H1 (cell line): Measurements from ENCODE around the gene XAB2. TPM values are rescaled to one million over a fixed set of nuclear protein-coding genes. Genes with fewer than 3 reads are reported as not detected.

Experiments used
- CTCF ChIA-PET: fragments of 300-600 bp; sonication (Branson Sonifier 250); formaldehyde crosslinking; loops from one replicate; lab custom pipeline; 2021; ENCODE audit not compliant: partially characterized antibody; lab: Charles Lee
- POLR2A ChIA-PET: fragments of 300-600 bp; sonication (Branson Sonifier 250); formaldehyde crosslinking; loops from one replicate; lab custom pipeline; 2021; ENCODE audit warnings: inconsistent platforms; ENCODE audit not compliant: partially characterized antibody; lab: Charles Lee
- DNase-seq, 2 experiments: peaks; one replicate each; pipeline versions ENCODE4 v3.0.0 to v3.0.0-alpha.2; 2010 to 2022; ENCODE audit warnings: low spot score in 2 of 2, low read depth in 1 of 2, mixed read lengths in 1 of 2
- FAIRE-seq: peaks from 2 replicates; lab custom pipeline; 2011; peaks lifted over from hg19 to GRCh38; lab: Jason Lieb, UNC
- H2AFZ ChIP-seq: 2 replicates; pipeline ENCODE4 v1.8.1; 2012; ENCODE audit warnings: low read length, inconsistent platforms
- H2AK5ac ChIP-seq: 2 replicates; pipeline ENCODE4 v1.6.1; 2013; ENCODE audit warnings: low read depth, low read length
- H2BK120ac ChIP-seq: replicated peaks from 2 replicates; pipeline ENCODE3; 2013; ENCODE audit warnings: low read depth, low read length, inconsistent platforms
- H2BK12ac ChIP-seq: 2 replicates; pipeline ENCODE4 v1.6.1; 2013; ENCODE audit warnings: low read depth, low read length
- H2BK15ac ChIP-seq: 2 replicates; pipeline ENCODE4 v1.6.1; 2013; ENCODE audit warnings: low read length
- H2BK20ac ChIP-seq: 2 replicates; pipeline ENCODE4 v1.6.1; 2013; ENCODE audit warnings: low read length
- H2BK5ac ChIP-seq: 2 replicates; pipeline ENCODE4 v1.6.1; 2013; ENCODE audit warnings: low read depth, low read length
- H3K14ac ChIP-seq: 2 replicates; pipeline ENCODE4 v1.6.1; 2013; ENCODE audit warnings: inconsistent platforms; ENCODE audit not compliant: insufficient read length
- H3K18ac ChIP-seq: 2 replicates; pipeline ENCODE4 v1.6.1; 2013; ENCODE audit warnings: low read length; ENCODE audit errors: extremely low read depth
- H3K23ac ChIP-seq: 2 replicates; pipeline ENCODE4 v1.6.1; 2013; ENCODE audit warnings: inconsistent platforms; ENCODE audit not compliant: insufficient read length
- H3K23me2 ChIP-seq: 2 replicates; pipeline ENCODE4 v1.6.1; 2013; ENCODE audit warnings: low read depth, low read length
- H3K27ac ChIP-seq: 2 replicates; pipeline ENCODE4 v1.6.1; 2011; ENCODE audit warnings: low read depth, low read length, inconsistent platforms
- H3K27me3 ChIP-seq, 4 experiments: replicated peaks in 1 of 4; 1 replicate in 1 of 4; 2 replicates in 3 of 4; pipeline versions ENCODE4 v1.6.1 to v1.8.1; 2011 to 2013; ENCODE audit warnings: low read length in 3 of 4, mild to moderate bottlenecking in 3 of 4, inconsistent platforms in 2 of 4, mixed read lengths in 2 of 4, moderate library complexity in 1 of 4; ENCODE audit not compliant: control insufficient read depth in 3 of 4, insufficient read depth in 3 of 4; ENCODE audit errors: extremely low read depth in 1 of 4
- H3K36me3 ChIP-seq, 4 experiments: 2 replicates each; pipeline versions ENCODE4 v1.6.1 to v1.8.1; 2011 to 2013; ENCODE audit warnings: mild to moderate bottlenecking in 4 of 4, low read length in 3 of 4, moderate library complexity in 2 of 4, control low read depth in 1 of 4, inconsistent platforms in 1 of 4; ENCODE audit not compliant: insufficient read depth in 4 of 4, control insufficient read depth in 2 of 4
- H3K4ac ChIP-seq: replicated peaks from 2 replicates; pipeline ENCODE3; 2013; ENCODE audit warnings: low read length, low read depth, mixed read lengths, inconsistent platforms; ENCODE audit not compliant: insufficient read length
- H3K4me1 ChIP-seq, 4 experiments: replicated peaks in 1 of 4; 1 replicate in 1 of 4; 2 replicates in 3 of 4; pipeline versions ENCODE4 v1.6.1 to v1.8.1; 2011 to 2013; ENCODE audit warnings: low read length in 3 of 4, inconsistent platforms in 2 of 4, mixed read lengths in 1 of 4; ENCODE audit not compliant: insufficient read depth in 4 of 4, control insufficient read depth in 3 of 4
- H3K4me2 ChIP-seq, 2 experiments: 2 replicates each; pipeline versions ENCODE4 v1.6.1 to v1.8.1; 2011 to 2013; ENCODE audit warnings: low read depth in 2 of 2, low read length in 2 of 2, control low read depth in 1 of 2, inconsistent platforms in 1 of 2, mild to moderate bottlenecking in 1 of 2; ENCODE audit not compliant: insufficient read depth in 1 of 2
- H3K4me3 ChIP-seq, 4 experiments: fragments of 200-600, 300-600 bp in 1 of 4; sonication (generic), shearing (Covaris generic), sonication (Bioruptor Twin) in 1 of 4; 2 replicates each; pipeline versions ENCODE4 v1.5.1 to v1.8.1; 2011 to 2016; ENCODE audit warnings: low read length in 4 of 4, low read depth in 3 of 4, control low read depth in 2 of 4, inconsistent platforms in 2 of 4, mild to moderate bottlenecking in 2 of 4, mixed read lengths in 1 of 4, moderate library complexity in 1 of 4; ENCODE audit not compliant: insufficient read depth in 2 of 4; ENCODE audit errors: extremely low read depth in 1 of 4
- H3K56ac ChIP-seq: replicated peaks from 2 replicates; pipeline ENCODE3; 2013; ENCODE audit warnings: low read depth, mild to moderate bottlenecking, mixed read lengths, low read length, inconsistent platforms; ENCODE audit not compliant: insufficient read length
- H3K79me1 ChIP-seq: 2 replicates; pipeline ENCODE4 v1.6.1; 2013; ENCODE audit warnings: low read depth, low read length, control low read depth
- H3K79me2 ChIP-seq, 2 experiments: 2 replicates each; pipeline versions ENCODE4 v1.6.1 to v1.8.1; 2012 to 2013; ENCODE audit warnings: low read length in 2 of 2, mild to moderate bottlenecking in 2 of 2, inconsistent platforms in 1 of 2; ENCODE audit not compliant: insufficient read depth in 2 of 2, control insufficient read depth in 1 of 2
- H3K9ac ChIP-seq, 4 experiments: replicated peaks in 1 of 4; 1 replicate in 1 of 4; 2 replicates in 3 of 4; pipeline versions ENCODE4 v1.6.1 to v1.8.1; 2011 to 2013; ENCODE audit warnings: low read depth in 3 of 4, low read length in 3 of 4, control low read depth in 2 of 4, mild to moderate bottlenecking in 2 of 4, moderate library complexity in 2 of 4, inconsistent platforms in 1 of 4; ENCODE audit errors: extremely low read depth in 1 of 4
- H3K9me3 ChIP-seq, 2 experiments: 2 replicates each; pipeline versions ENCODE4 v1.6.1 to v1.8.1; 2012 to 2013; ENCODE audit warnings: mild to moderate bottlenecking in 2 of 2, moderate library complexity in 2 of 2, control low read depth in 1 of 2, inconsistent platforms in 1 of 2, low read depth in 1 of 2, low read length in 1 of 2, mixed read lengths in 1 of 2; ENCODE audit not compliant: insufficient read depth in 2 of 2
- H4K20me1 ChIP-seq, 2 experiments: replicated peaks in 1 of 2; 2 replicates each; pipeline versions ENCODE3 to v1.8.1; 2011 to 2013; ENCODE audit warnings: inconsistent platforms in 2 of 2, low read length in 2 of 2, mild to moderate bottlenecking in 1 of 2; ENCODE audit not compliant: insufficient read depth in 2 of 2, control insufficient read depth in 1 of 2
- H4K5ac ChIP-seq: 2 replicates; pipeline ENCODE4 v1.6.1; 2013; ENCODE audit warnings: low read length, low read depth, mixed read lengths, inconsistent platforms; ENCODE audit not compliant: insufficient read length
- H4K8ac ChIP-seq: 2 replicates; pipeline ENCODE4 v1.8.0; 2013; ENCODE audit warnings: mild to moderate bottlenecking, moderate library complexity, low read length, inconsistent platforms; ENCODE audit not compliant: insufficient read depth; ENCODE audit errors: extremely low read depth
- H4K91ac ChIP-seq: replicated peaks from 2 replicates; pipeline ENCODE3; 2013; ENCODE audit warnings: low read length, mixed read lengths, inconsistent platforms; ENCODE audit not compliant: insufficient read length
- BACH1 ChIP-seq: IDR thresholded peaks from 2 replicates; pipeline ENCODE4 v1.6.1; 2012; ENCODE audit warnings: low read length, improper control_type of control experiment
- EP300 ChIP-seq, 2 experiments: IDR thresholded peaks; 1 replicate in 1 of 2; 2 replicates in 1 of 2; pipeline ENCODE4 v1.6.1; 2011 to 2012; ENCODE audit warnings: low read depth in 2 of 2, low read length in 2 of 2, mild to moderate bottlenecking in 2 of 2, borderline replicate concordance in 1 of 2, inconsistent platforms in 1 of 2, moderate library complexity in 1 of 2
- EZH2 ChIP-seq: fragments of 200-600 bp; sonication (generic); IDR thresholded peaks from 2 replicates; pipeline ENCODE4 v1.7.1; 2012; ENCODE audit warnings: low read depth, mild to moderate bottlenecking, moderate library complexity, low read length, inconsistent platforms; ENCODE audit not compliant: severe bottlenecking
- GTF2F1 ChIP-seq: IDR thresholded peaks from 2 replicates; pipeline ENCODE4 v1.6.1; 2012; ENCODE audit warnings: low read depth, low read length, improper control_type of control experiment, borderline replicate concordance
- KDM1A ChIP-seq: fragments of 200-600, 300-600 bp; sonication (generic); IDR thresholded peaks from 2 replicates; pipeline ENCODE4 v1.7.1; 2016; ENCODE audit warnings: mild to moderate bottlenecking, low read length, borderline replicate concordance
- MAFK ChIP-seq: IDR thresholded peaks from 2 replicates; pipeline ENCODE4 v1.6.1; 2012; ENCODE audit warnings: low read depth, mild to moderate bottlenecking, improper control_type of control experiment, low read length
- SP4 ChIP-seq: IDR thresholded peaks from 2 replicates; pipeline ENCODE4 v1.6.1; 2012; ENCODE audit warnings: low read length, inconsistent platforms
- TEAD4 ChIP-seq: IDR thresholded peaks from 2 replicates; pipeline ENCODE4 v1.6.1; 2012; ENCODE audit warnings: low read depth, low read length, inconsistent platforms, mixed read lengths
- WGBS, 2 experiments: shearing (Covaris generic) in 1 of 2; methylation state at CpG; one replicate each; pipeline versions ENCODE4 v1.1.6 to v1.1.7; 2013 to 2015; ENCODE audit warnings: low lambda C conversion rate in 2 of 2, mixed read lengths in 2 of 2, inconsistent platforms in 1 of 2, low coverage in 1 of 2, missing lambda C conversion rate in 1 of 2; ENCODE audit not compliant: insufficient replicate concordance in 2 of 2, insufficient coverage in 1 of 2, insufficient read length in 1 of 2; ENCODE audit errors: extremely low coverage in 1 of 2, missing lambda C conversion rate in 1 of 2; 5-methylcytosine and 5-hydroxymethylcytosine counted together
- polyA plus RNA-seq, 7 experiments: library from polyadenylated mRNA; depleted of rRNA in 3 of 7; stranded (reverse) in 5 of 7; unstranded in 2 of 7; fragments of >200 nt in 5 of 7; fragments of 200-250 nt in 2 of 7; gene quantifications; 1 replicate in 5 of 7; 2 replicates in 1 of 7; 4 replicates in 1 of 7; pipeline versions ENCODE4 v1.2.1 to v1.2.3, GENCODE V29; 2011 to 2013; ENCODE audit warnings: missing spikeins in 2 of 7, mixed read lengths in 2 of 7
- total RNA-seq: library from RNA; stranded (reverse); fragmentation: NEBNext Ultra II Directional; extraction: Animal tissue kit (Norgen Biotek cat#: 25700); gene quantifications from 2 replicates; pipeline ENCODE4 v1.2.1, GENCODE V29; 2021
- TF ChIP-seq, protein P1 (sequence below): IDR thresholded peaks from 2 replicates; pipeline ENCODE4 v1.6.1; 2011; ENCODE audit warnings: low read depth, mild to moderate bottlenecking, low read length; ENCODE audit not compliant: insufficient read depth

The XAB2 gene
- total and polyA plus RNA-seq, 2 of the 8 experiments (the other 6 are each of a cell fraction or from before 2014, with no cell fraction given): 48.2 to 49.4 TPM

DNA sequence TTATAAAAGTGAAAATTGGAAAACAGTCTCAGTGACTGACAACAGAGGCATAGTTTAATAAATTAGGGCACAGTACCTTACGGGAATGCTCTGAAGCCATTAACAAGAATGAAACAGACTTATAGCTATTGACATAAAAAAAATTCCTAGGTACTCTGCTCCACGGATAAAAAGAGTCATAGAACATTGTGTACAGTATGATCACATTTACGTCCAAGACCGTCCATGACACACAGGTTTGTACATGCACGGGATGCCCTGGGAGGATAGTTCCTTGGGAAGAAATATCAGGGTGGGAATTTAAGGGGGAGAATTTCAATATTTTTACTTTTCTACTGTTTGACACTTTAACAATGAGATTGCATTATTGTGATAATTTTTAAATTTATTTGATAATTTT lies 58.6 kb downstream of the XAB2 start:
- H4K91ac ChIP-seq: no peak overlapping the region
- DNase-seq (no peak), FAIRE-seq (no peak)
- H3K18ac ChIP-seq: no peak overlapping the region
- no peak overlapping the region for H4K8ac ChIP-seq
- H2BK5ac ChIP-seq: no peak overlapping the region
- no peak overlapping the region for H3K14ac ChIP-seq
- H2BK12ac ChIP-seq: no peak overlapping the region
- H4K5ac ChIP-seq: no peak overlapping the region
- H2BK15ac ChIP-seq: no peak overlapping the region
- CTCF ChIA-PET: interaction anchor here (0.9 to 1.9 kb wide), 3 partner anchors 71 to 261 kb away, joined by 3 to 5 read pairs (median 3); no protein-coding TSS in a partner anchor
- H3K27me3 ChIP-seq: no peaks in the 10 kb centered on the region
- H3K4me1 ChIP-seq: no peaks in the 10 kb centered on the region
- H3K36me3 ChIP-seq: no peaks in the 10 kb centered on the region
- no peak overlapping the region for H2BK120ac ChIP-seq
- 89% methylated on average over 5 of the region's 5 CpGs; no CpG with 5 or more reads in 1 of the 2 experiments for WGBS, 2 experiments
- H3K56ac ChIP-seq: no peak overlapping the region
- H3K23me2 ChIP-seq: no peaks in the 10 kb centered on the region
- no peak overlapping the region for H2AFZ ChIP-seq
- no peak overlapping the region for H3K9ac ChIP-seq
- no peak overlapping the region for H3K4me3 ChIP-seq
- no peaks in the 10 kb centered on the region for H4K20me1 ChIP-seq
- no peak overlapping the region for H2AK5ac ChIP-seq
- H3K27ac ChIP-seq: no peak overlapping the region
- no peak overlapping the region for H3K23ac ChIP-seq
- POLR2A ChIA-PET: no interaction called here
- no peaks in the 10 kb centered on the region for H3K79me2 ChIP-seq
- H3K4ac ChIP-seq: no peak overlapping the region
- no peaks in the 10 kb centered on the region for H3K79me1 ChIP-seq
- no peak overlapping the region for H2BK20ac ChIP-seq
- H3K9me3 ChIP-seq: no peaks in the 10 kb centered on the region
- H3K4me2 ChIP-seq: no peak overlapping the region
- TF ChIP-seq EP300 (IDR thresholded peaks at IDR 0.05; ENCODE audit: borderline replicate concordance in 1 of 2, low read depth in 2 of 2, low read length in 2 of 2) (no peak), TEAD4 (no peak), MAFK (no peak), KDM1A (no peak), BACH1 (no peak), EZH2 (no peak), SP4 (no peak), GTF2F1 (no peak)
- TF ChIP-seq, protein P1, sequence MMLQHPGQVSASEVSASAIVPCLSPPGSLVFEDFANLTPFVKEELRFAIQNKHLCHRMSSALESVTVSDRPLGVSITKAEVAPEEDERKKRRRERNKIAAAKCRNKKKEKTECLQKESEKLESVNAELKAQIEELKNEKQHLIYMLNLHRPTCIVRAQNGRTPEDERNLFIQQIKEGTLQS: no peak
